Trophoblast cell (in vitro differentiated cells and primary cell): ENCODE results near the gene GINS2.
A peak's percentile ranks its signal among the peaks of the same experiment; 100 is the strongest.

Experiments used
- DNase-seq, 2 donors: peaks; one replicate each; pipeline ENCODE4 v3.0.0-alpha.2; 2016
- H2AFZ ChIP-seq: 2 replicates; pipeline ENCODE4 v1.6.1; 2013; ENCODE audit warnings: low read length, moderate library complexity, mild to moderate bottlenecking; ENCODE audit not compliant: insufficient read depth, poor library complexity
- H2AK5ac ChIP-seq: 2 replicates; pipeline ENCODE4 v1.6.1; 2013; ENCODE audit warnings: mild to moderate bottlenecking, low read length
- H2BK120ac ChIP-seq: 2 replicates; pipeline ENCODE4 v1.6.1; 2013; ENCODE audit warnings: low read length, mild to moderate bottlenecking, moderate library complexity; ENCODE audit not compliant: insufficient read depth, poor library complexity
- H2BK12ac ChIP-seq: 2 replicates; pipeline ENCODE4 v1.6.1; 2013; ENCODE audit warnings: mild to moderate bottlenecking, low read length, moderate library complexity
- H2BK5ac ChIP-seq: 2 replicates; pipeline ENCODE4 v1.6.1; 2013; ENCODE audit warnings: low read length, low read depth, moderate library complexity, mild to moderate bottlenecking; ENCODE audit not compliant: poor library complexity
- H3K14ac ChIP-seq: 2 replicates; pipeline ENCODE4 v1.6.1; 2013; ENCODE audit warnings: mild to moderate bottlenecking, low read length
- H3K18ac ChIP-seq: 2 replicates; pipeline ENCODE4 v1.6.1; 2013; ENCODE audit warnings: mild to moderate bottlenecking, low read length
- H3K23ac ChIP-seq: 2 replicates; pipeline ENCODE4 v1.6.1; 2013; ENCODE audit warnings: low read length
- H3K27ac ChIP-seq: 2 replicates; pipeline ENCODE4 v1.5.1; 2013; ENCODE audit warnings: low read depth, mild to moderate bottlenecking, inconsistent platforms, low read length, moderate library complexity
- H3K27me3 ChIP-seq: 2 replicates; pipeline ENCODE4 v1.6.1; 2013; ENCODE audit warnings: inconsistent platforms, mild to moderate bottlenecking, low read length, moderate library complexity; ENCODE audit not compliant: insufficient read depth
- H3K36me3 ChIP-seq, 2 experiments: 1 replicate in 1 of 2; 2 replicates in 1 of 2; pipeline ENCODE4 v1.6.1; 2013; ENCODE audit warnings: low read length in 2 of 2, mild to moderate bottlenecking in 2 of 2, moderate library complexity in 1 of 2; ENCODE audit not compliant: insufficient read depth in 2 of 2, control insufficient read depth in 1 of 2
- H3K4ac ChIP-seq: 2 replicates; pipeline ENCODE4 v1.6.1; 2013; ENCODE audit warnings: low read depth, mild to moderate bottlenecking, low read length, moderate library complexity
- H3K4me1 ChIP-seq, 2 experiments: 1 replicate in 1 of 2; 2 replicates in 1 of 2; pipeline ENCODE4 v1.6.1; 2013; ENCODE audit warnings: low read length in 2 of 2, mild to moderate bottlenecking in 2 of 2, moderate library complexity in 1 of 2; ENCODE audit not compliant: insufficient read depth in 2 of 2, control insufficient read depth in 1 of 2
- H3K4me2 ChIP-seq: 2 replicates; pipeline ENCODE4 v1.6.1; 2013; ENCODE audit warnings: inconsistent platforms, mild to moderate bottlenecking, low read length, moderate library complexity
- H3K4me3 ChIP-seq: 2 replicates; pipeline ENCODE4 v1.5.1; 2013; ENCODE audit warnings: mild to moderate bottlenecking, low read depth, low read length, inconsistent platforms
- H3K79me1 ChIP-seq: one replicate; pipeline ENCODE4 v1.6.1; 2013; ENCODE audit warnings: low read length
- H3K79me2 ChIP-seq: 2 replicates; pipeline ENCODE4 v1.6.1; 2013; ENCODE audit warnings: low read length, mild to moderate bottlenecking; ENCODE audit not compliant: control insufficient read depth, insufficient read depth, poor library complexity
- H3K9ac ChIP-seq: 2 replicates; pipeline ENCODE4 v1.6.1; 2013; ENCODE audit warnings: mild to moderate bottlenecking, low read length
- H3K9me3 ChIP-seq: 2 replicates; pipeline ENCODE4 v1.6.1; 2013; ENCODE audit warnings: low read depth, mild to moderate bottlenecking, control low read depth, inconsistent platforms, low read length; ENCODE audit not compliant: insufficient read depth
- H4K12ac ChIP-seq: 2 replicates; pipeline ENCODE4 v1.6.1; 2013; ENCODE audit warnings: low read depth, mild to moderate bottlenecking, low read length, moderate library complexity
- H4K8ac ChIP-seq: 2 replicates; pipeline ENCODE4 v1.6.1; 2013; ENCODE audit warnings: low read depth, mild to moderate bottlenecking, low read length, moderate library complexity
- H4K91ac ChIP-seq: one replicate; pipeline ENCODE4 v1.6.1; 2013; ENCODE audit warnings: low read depth, mild to moderate bottlenecking, low read length, moderate library complexity
- WGBS: extraction: QIAGEN DNeasy Blood & Tissue Kit; methylation state at CpG from one replicate; pipeline ENCODE4 v1.1.7; 2013; ENCODE audit warnings: missing lambda C conversion rate; ENCODE audit not compliant: insufficient read length, insufficient coverage; ENCODE audit errors: extremely low coverage; 5-methylcytosine and 5-hydroxymethylcytosine counted together

Gene GINS2

DNA sequence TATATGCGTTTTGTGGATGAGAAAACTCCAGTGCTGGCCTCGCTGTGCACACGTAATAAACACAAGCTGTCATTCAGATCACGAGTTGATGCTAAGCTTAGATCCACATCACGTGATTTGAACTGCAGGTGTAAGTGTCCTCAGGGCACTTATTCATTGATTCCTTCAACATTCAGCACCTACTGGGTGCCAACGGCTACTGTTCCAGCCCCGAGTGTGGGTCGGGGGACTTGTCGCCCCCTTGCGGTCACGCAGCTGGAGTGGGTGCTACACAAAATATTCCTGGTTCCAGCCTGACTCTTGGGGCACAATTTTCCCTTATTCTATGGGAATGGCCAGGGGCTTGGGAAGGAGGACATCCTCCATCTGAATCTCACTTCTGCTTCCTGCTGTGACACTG lies 29.9 kb upstream of the GINS2 start:
- Histone ChIP-seq H3K14ac (no peak overlapping the region), H3K4me1 (no peaks in the 10 kb centered on the region), H2BK120ac (no peak overlapping the region), H3K79me2 (no peaks in the 10 kb centered on the region), H4K8ac (no peak overlapping the region), H3K79me1 (no peaks in the 10 kb centered on the region), H3K36me3 (no peaks in the 10 kb centered on the region), H2AFZ (no peak overlapping the region), H4K12ac (no peak overlapping the region), H2BK12ac (no peak overlapping the region), H3K4me2 (no peak overlapping the region), H3K23ac (no peak overlapping the region), H3K27ac (no peak overlapping the region), H3K4ac (no peak overlapping the region), H4K91ac (no peak overlapping the region), H3K9ac (no peak overlapping the region), H3K18ac (no peak overlapping the region), H3K9me3 (no peaks in the 10 kb centered on the region), H3K4me3 (no peak overlapping the region), H2BK5ac (no peak overlapping the region), H3K27me3 (peaks cover 7% of the 10 kb centered on the region), H2AK5ac (no peak overlapping the region)
- peak in 1 of 2 donors; percentile 38 for DNase-seq
- no CpG with 5 or more reads among the region's 11 CpGs for WGBS

DNA sequence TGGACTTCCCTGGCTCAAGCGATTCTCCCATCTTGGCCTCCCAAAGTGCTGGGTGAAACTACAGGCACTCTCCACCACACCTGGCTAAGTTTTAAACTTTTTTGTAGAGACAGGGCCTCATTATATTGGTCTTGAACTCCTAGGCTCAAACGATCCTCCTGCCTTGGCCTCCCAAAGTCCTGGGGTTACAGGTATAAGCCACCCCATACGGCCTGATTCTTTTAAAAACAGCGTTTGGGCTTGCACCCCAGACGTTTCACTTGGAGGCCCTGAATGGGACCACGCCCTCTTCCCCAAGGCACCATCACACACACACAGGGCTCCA lies 29.4 kb upstream of the GINS2 start:
- Histone ChIP-seq H2AFZ (no peak overlapping the region), H3K36me3 (no peaks in the 10 kb centered on the region), H2BK5ac (no peak overlapping the region), H3K27me3 (peaks cover 7% of the 10 kb centered on the region), H2BK12ac (no peak overlapping the region), H3K79me2 (no peaks in the 10 kb centered on the region), H3K14ac (no peak overlapping the region), H3K4me2 (no peak overlapping the region), H3K18ac (no peak overlapping the region), H3K4me1 (no peaks in the 10 kb centered on the region), H3K23ac (no peak overlapping the region), H4K8ac (no peak overlapping the region), H3K27ac (no peak overlapping the region), H3K79me1 (no peaks in the 10 kb centered on the region), H3K9me3 (no peaks in the 10 kb centered on the region), H4K91ac (no peak overlapping the region), H2BK120ac (no peak overlapping the region), H3K9ac (no peak overlapping the region), H2AK5ac (no peak overlapping the region), H4K12ac (no peak overlapping the region), H3K4ac (no peak overlapping the region), H3K4me3 (no peak overlapping the region)
- WGBS: no CpG with 5 or more reads among the region's 6 CpGs
- no peak for DNase-seq

DNA sequence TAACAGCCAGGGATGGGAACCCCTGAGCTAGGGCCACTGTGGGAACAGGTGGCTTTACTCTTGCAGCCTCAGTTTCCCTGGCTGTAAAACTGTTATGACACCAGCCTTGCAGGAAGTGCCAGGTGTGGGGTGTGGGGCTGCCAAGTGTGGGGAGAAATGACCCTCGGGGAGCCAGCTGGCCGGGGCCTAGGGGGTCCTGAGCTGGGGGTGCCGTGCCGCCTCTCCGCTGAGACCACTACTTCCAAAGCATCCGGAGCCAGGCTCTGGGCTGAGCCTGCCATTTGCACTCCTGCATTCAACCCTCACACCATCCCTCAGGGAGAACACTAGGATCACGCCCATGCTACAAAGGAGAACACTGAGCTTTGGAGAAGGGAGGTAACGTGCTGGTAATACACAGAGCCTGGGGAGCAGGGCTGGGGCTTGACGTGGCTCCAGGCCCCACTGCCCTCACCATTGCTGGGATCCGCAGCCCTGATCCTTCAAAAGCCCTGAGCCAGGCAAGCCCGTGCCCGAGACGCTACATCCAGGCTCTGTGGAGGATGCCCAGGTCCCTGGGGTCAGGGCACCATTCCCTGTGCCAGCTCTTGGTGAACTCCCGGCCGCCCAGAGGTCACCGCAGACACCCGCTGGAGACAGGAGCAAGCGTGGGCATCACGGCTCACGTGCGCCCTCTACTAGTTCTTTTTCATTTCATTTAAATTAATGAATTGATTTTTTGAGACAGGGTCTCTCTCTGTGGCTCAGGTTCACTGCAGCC lies 28.8 kb upstream of the GINS2 start:
- H3K4me3 ChIP-seq: no peak overlapping the region
- no peak overlapping the region for H3K4me2 ChIP-seq
- no peak overlapping the region for H4K12ac ChIP-seq
- no peak overlapping the region for H4K91ac ChIP-seq
- H3K27me3 ChIP-seq: peaks cover 7% of the 10 kb centered on the region
- H3K79me1 ChIP-seq: no peaks in the 10 kb centered on the region
- H3K9me3 ChIP-seq: no peaks in the 10 kb centered on the region
- no peak overlapping the region for H2AFZ ChIP-seq
- DNase-seq: peak; percentile 57 to 87
- no peak overlapping the region for H3K14ac ChIP-seq
- no peak overlapping the region for H2AK5ac ChIP-seq
- no peaks in the 10 kb centered on the region for H3K4me1 ChIP-seq
- no CpG with 5 or more reads among the region's 21 CpGs for whole genome bisulfite sequencing
- no peak overlapping the region for H4K8ac ChIP-seq
- H2BK5ac ChIP-seq: no peak overlapping the region
- no peaks in the 10 kb centered on the region for H3K36me3 ChIP-seq
- no peak overlapping the region for H3K27ac ChIP-seq
- H3K4ac ChIP-seq: no peak overlapping the region
- H3K9ac ChIP-seq: no peak overlapping the region
- H3K79me2 ChIP-seq: no peaks in the 10 kb centered on the region
- H3K18ac ChIP-seq: no peak overlapping the region
- H2BK120ac ChIP-seq: no peak overlapping the region
- no peak overlapping the region for H2BK12ac ChIP-seq
- no peak overlapping the region for H3K23ac ChIP-seq

DNA sequence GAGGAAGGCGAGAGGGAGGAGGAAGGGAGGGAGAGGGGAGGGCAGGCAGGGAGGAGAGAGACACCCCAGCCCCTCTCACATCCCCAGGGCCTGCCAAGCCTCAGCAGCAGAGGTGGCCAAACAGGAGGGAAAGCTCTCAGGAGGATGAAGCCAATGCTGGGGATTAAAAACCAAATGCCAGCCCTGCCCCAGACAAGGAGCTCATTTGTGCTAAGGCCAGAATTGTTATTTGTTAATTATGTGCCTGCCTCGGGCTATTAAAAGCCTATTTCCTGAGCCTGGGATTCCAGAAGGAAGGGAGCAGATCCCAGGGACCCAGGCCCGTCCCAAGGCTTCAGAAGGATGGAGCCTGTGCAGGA lies 27.9 kb upstream of the GINS2 start:
- no peak overlapping the region for H3K14ac ChIP-seq
- H3K4me3 ChIP-seq: no peak overlapping the region
- H3K36me3 ChIP-seq: no peaks in the 10 kb centered on the region
- no peak overlapping the region for H3K23ac ChIP-seq
- no peak overlapping the region for H2BK120ac ChIP-seq
- no peak overlapping the region for H2BK12ac ChIP-seq
- WGBS: no CpG with 5 or more reads among the region's 3 CpGs
- H2AK5ac ChIP-seq: no peak overlapping the region
- no peaks in the 10 kb centered on the region for H3K79me1 ChIP-seq
- H3K27ac ChIP-seq: no peak overlapping the region
- H4K8ac ChIP-seq: no peak overlapping the region
- no peaks in the 10 kb centered on the region for H3K4me1 ChIP-seq
- no peak overlapping the region for H4K12ac ChIP-seq
- H3K9me3 ChIP-seq: peaks cover 6% of the 10 kb centered on the region
- H3K4ac ChIP-seq: no peak overlapping the region
- H2BK5ac ChIP-seq: no peak overlapping the region
- H3K9ac ChIP-seq: no peak overlapping the region
- H2AFZ ChIP-seq: no peak overlapping the region
- H3K4me2 ChIP-seq: no peak overlapping the region
- H3K27me3 ChIP-seq: peaks cover 7% of the 10 kb centered on the region
- no peak overlapping the region for H4K91ac ChIP-seq
- H3K18ac ChIP-seq: no peak overlapping the region
- no peak for DNase-seq
- no peaks in the 10 kb centered on the region for H3K79me2 ChIP-seq
